22Rv1 (cell line): ENCODE data around the gene PCIF1.

Source experiments
- H3K27ac ChIP-seq: fragments of 450-650 bp; 2 replicates; pipeline ENCODE4 v1.5.1; 2017
- ZFX ChIP-seq: fragments of 450-650 bp; IDR thresholded peaks from 2 replicates; pipeline ENCODE4 v1.6.1; 2017; ENCODE audit warnings: antibody characterized with exemption, borderline replicate concordance
- TF ChIP-seq, protein P1 (sequence below): fragments of 450-650 bp; IDR thresholded peaks from 2 replicates; pipeline ENCODE4 v1.5.1; 2017; ENCODE audit warnings: mild to moderate bottlenecking

The PCIF1 gene

DNA sequence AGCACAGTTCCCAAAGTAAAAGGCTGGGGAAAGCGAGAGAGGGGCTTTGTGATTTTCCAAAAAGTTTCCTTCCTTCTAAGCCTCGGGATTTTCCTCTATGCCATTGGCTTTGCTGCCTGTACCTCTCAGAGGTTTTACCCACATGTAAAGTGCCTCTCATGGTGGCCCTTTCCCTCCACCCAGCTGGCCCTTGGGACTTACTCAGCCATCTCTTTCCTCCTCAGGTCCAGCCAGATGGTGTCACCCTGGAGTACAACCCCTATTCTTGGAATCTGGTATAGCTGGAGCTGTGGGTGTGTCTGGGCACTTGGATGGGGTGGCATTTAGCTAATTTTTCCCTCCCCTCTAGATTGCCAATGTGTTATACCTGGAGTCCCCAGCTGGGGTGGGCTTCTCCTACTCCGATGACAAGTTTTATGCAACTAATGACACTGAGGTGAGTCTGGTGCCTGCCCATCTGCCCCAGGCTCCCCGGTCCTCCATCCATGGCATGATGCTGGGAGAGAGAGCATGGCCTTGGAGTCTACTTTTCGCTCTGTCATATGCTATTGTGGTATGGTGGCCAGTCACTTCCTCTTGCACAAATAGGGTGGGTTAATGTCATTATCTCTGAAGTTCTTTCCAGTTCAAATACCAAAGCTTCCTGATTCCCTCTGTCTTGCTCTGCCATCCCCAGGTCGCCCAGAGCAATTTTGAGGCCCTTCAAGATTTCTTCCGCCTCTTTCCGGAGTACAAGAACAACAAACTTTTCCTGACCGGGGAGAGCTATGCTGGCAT is 42.2 kb upstream of the PCIF1 start:
- TF ChIP-seq, protein P1, sequence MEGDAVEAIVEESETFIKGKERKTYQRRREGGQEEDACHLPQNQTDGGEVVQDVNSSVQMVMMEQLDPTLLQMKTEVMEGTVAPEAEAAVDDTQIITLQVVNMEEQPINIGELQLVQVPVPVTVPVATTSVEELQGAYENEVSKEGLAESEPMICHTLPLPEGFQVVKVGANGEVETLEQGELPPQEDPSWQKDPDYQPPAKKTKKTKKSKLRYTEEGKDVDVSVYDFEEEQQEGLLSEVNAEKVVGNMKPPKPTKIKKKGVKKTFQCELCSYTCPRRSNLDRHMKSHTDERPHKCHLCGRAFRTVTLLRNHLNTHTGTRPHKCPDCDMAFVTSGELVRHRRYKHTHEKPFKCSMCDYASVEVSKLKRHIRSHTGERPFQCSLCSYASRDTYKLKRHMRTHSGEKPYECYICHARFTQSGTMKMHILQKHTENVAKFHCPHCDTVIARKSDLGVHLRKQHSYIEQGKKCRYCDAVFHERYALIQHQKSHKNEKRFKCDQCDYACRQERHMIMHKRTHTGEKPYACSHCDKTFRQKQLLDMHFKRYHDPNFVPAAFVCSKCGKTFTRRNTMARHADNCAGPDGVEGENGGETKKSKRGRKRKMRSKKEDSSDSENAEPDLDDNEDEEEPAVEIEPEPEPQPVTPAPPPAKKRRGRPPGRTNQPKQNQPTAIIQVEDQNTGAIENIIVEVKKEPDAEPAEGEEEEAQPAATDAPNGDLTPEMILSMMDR = peak; percentile 13; the same call in 1 of the 2 replicates
- TF ChIP-seq ZFX = no peak
- H3K27ac ChIP-seq = no peak overlapping the region

DNA sequence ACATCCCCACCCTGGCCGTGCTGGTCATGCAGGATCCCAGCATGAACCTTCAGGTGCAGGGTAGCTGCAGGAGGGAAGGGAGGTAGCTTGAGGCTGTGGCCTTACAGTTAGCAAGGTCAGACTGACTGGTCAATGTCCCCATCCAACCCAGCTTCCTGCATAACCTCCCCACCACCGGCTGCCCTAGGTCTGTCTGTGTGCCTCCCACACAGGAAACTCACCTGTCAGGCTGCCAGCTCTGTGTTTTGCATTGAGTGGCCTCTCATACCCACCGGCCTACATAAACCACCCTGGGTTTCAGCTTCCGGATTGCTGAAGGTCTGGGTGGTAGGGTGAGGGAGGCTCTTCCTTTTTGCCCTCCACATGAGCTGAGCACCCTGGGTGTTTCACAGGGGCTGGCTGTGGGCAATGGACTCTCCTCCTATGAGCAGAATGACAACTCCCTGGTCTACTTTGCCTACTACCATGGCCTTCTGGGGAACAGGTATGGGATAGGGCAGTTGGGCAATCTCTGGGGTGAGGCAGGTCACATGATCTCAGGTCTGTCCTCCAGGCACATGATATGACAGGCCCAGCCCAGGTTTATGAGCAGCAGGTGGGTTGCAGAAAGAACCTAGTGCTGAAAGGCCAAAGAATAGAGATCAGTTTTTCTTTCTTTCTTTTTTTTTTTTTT is 41.5 kb upstream of the PCIF1 start:
- TF ChIP-seq, protein P1 = no peak
- no peak for TF ChIP-seq ZFX
- H3K27ac ChIP-seq = no peak overlapping the region

DNA sequence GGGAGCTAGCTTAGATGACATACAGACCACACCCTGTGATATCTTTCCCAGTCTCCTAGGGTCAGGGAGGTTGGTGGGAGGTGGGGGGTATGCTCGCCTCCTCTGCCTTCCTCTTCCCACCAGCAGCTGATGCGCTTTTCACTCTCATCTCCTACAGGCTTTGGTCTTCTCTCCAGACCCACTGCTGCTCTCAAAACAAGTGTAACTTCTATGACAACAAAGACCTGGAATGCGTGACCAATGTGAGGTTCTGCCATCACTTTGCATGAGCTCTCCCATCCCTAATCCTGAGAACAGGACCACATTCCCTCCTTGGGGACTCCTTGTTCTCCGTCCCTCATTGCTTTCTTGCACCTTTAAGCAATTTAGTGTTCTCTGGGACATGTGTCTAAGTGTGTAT is 40.7 kb upstream of the PCIF1 start:
- TF ChIP-seq, protein P1 = no peak
- TF ChIP-seq ZFX = no peak

DNA sequence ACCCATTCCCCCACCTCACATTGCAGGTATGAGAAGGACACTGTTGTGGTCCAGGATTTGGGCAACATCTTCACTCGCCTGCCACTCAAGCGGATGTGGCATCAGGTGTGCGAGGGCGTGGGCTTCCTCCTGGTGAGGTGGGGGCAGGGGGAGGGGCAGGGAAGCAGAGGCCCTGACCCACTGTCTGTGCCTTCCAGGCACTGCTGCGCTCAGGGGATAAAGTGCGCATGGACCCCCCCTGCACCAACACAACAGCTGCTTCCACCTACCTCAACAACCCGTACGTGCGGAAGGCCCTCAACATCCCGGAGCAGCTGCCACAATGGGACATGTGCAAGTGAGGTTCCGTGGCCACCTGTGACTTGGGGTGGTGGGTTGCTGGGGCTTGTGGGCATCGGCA is 39.7 kb upstream of the PCIF1 start:
- no peak overlapping the region for H3K27ac ChIP-seq
- no peak for TF ChIP-seq ZFX
- TF ChIP-seq, protein P1 = no peak

More for the DNA sequence above, 40.7 kb upstream of the PCIF1 start:
- no peak overlapping the region for H3K27ac ChIP-seq

DNA sequence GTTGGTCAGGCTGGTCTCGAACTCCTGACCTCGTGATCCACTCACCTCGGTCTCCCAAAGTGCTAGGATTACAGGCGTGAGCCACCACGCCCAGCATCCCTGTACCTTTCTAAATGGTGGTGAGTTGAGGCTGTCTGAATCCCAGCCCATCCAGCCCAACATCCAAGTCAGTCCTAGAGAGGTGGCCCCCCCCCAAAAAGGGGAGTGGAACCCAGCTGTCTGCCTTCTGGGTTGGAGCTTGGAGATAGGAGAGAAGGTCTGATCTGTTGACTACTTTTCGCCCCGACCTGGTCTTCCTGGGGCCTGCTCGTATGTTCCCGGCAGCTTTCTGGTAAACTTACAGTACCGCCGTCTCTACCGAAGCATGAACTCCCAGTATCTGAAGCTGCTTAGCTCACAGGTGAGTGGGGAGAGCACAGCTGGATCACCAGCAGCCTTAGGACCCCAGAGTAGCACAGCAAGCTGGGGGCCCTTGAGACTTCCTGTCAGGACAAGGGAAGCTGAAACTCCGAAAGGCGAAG is 37.8 kb upstream of the PCIF1 start:
- no peak overlapping the region for H3K27ac ChIP-seq
- TF ChIP-seq, protein P1 = no peak
- no peak for TF ChIP-seq ZFX

DNA sequence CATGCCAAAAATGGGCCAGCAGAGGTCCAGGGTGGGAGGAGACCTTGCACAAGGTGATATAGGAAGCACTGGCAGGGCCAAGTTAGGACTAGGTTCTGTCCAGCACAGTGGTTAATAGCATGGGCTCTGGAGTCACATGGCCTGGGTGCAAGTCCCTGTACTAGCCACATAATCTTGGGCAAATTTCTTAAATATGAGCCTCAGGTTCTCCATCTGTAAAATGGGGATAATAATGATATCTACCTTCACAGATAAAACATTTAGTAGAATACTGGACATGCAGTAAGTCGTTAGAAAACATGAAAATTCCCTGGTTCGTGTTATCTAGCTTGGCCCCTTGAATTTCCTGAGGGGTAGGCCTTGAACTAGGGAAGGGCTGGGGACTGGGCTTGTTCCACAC is 37.2 kb upstream of the PCIF1 start:
- H3K27ac ChIP-seq = no peak overlapping the region
- no peak for TF ChIP-seq ZFX
- TF ChIP-seq, protein P1 = no peak

DNA sequence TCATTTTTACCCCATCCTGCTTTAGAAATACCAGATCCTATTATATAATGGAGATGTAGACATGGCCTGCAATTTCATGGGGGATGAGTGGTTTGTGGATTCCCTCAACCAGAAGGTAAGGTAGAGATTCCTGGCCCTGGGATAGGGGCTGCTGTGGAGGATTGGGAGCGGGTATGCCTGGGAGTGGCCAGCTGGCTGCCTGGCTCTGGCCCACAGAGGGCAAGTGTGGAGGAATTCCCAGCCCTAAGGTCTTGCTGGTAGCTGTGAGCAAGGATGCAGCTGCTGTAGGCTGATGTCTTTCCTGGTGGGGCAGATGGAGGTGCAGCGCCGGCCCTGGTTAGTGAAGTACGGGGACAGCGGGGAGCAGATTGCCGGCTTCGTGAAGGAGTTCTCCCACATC is 36.8 kb upstream of the PCIF1 start:
- TF ChIP-seq, protein P1 = no peak
- TF ChIP-seq ZFX = no peak

More for the DNA sequence above, 36.8 kb upstream of the PCIF1 start:
- H3K27ac ChIP-seq = no peak overlapping the region
